Panc1 (cell line): ENCODE data around the gene LHPP. TPM values are rescaled to one million over a fixed set of nuclear protein-coding genes. Genes with fewer than 3 reads are reported as not detected.

Source experiments
- ATAC-seq: fragments of 200-7000 bp; cut with Tn5 transposase; 2 replicates; pipeline ENCODE4 v1.9.1; 2020; ENCODE audit warnings: mild to moderate bottlenecking, moderate library complexity
- BruUV-seq: library from RNA; stranded (reverse); fragments of 400-500 nt; replicated peaks from 2 replicates; lab custom pipeline; 2021; lab: Mats Ljungman, UMichigan
- CTCF ChIA-PET: fragments of 300-600 bp; sonication (Branson Sonifier 250); formaldehyde crosslinking; loops from one replicate; lab custom pipeline; 2022; ENCODE audit warnings: antibody characterized with exemption; lab: Charles Lee
- POLR2A ChIA-PET: fragments of 300-600 bp; sonication (Branson Sonifier 250); formaldehyde crosslinking; loops from one replicate; lab custom pipeline; 2022; ENCODE audit warnings: antibody characterized with exemption; lab: Charles Lee
- DNase-seq: peaks from one replicate; pipeline ENCODE4 v3.0.0-alpha.2; 2010; ENCODE audit warnings: low read depth, low spot score
- H3K27ac ChIP-seq: 2 replicates; pipeline ENCODE4 v1.5.1; 2011; ENCODE audit warnings: mild to moderate bottlenecking, low read length, inconsistent platforms
- H3K27me3 ChIP-seq: fragments of 200-500 bp; sonication (Bioruptor generic); 2 replicates; pipeline ENCODE4 v1.6.0; 2014; ENCODE audit warnings: low read length, inconsistent platforms; ENCODE audit not compliant: control insufficient read depth, insufficient read depth
- H3K36me3 ChIP-seq: fragments of 200-500 bp; sonication (Bioruptor generic); 2 replicates; pipeline ENCODE4 v1.5.1; 2014; ENCODE audit warnings: inconsistent platforms, mild to moderate bottlenecking, low read length, moderate library complexity; ENCODE audit not compliant: control insufficient read depth, insufficient read depth
- H3K4me1 ChIP-seq: 2 replicates; pipeline ENCODE4 v1.5.1; 2011; ENCODE audit warnings: inconsistent platforms, mild to moderate bottlenecking, low read length, moderate library complexity; ENCODE audit not compliant: control insufficient read depth, insufficient read depth
- H3K4me3 ChIP-seq, 2 experiments: 2 replicates each; pipeline ENCODE4 v1.5.1; 2011 to 2012; ENCODE audit warnings: low read depth in 2 of 2, low read length in 2 of 2, mild to moderate bottlenecking in 2 of 2, inconsistent platforms in 1 of 2, moderate library complexity in 1 of 2
- H3K9me3 ChIP-seq: fragments of 200-500 bp; sonication (Bioruptor generic); 2 replicates; pipeline ENCODE4 v1.5.1; 2014; ENCODE audit warnings: low read depth, mild to moderate bottlenecking, inconsistent platforms, low read length, moderate library complexity; ENCODE audit not compliant: control insufficient read depth, insufficient read depth
- POLR2AphosphoS5 ChIP-seq: IDR thresholded peaks from 2 replicates; pipeline ENCODE4 v1.6.1; 2012; ENCODE audit warnings: mild to moderate bottlenecking, low read depth, low read length, moderate library complexity
- REST ChIP-seq, 2 experiments: IDR thresholded peaks; 2 replicates each; pipeline ENCODE4 v1.6.1; 2011 to 2012; ENCODE audit warnings: low read depth in 2 of 2, control low read depth in 1 of 2, low read length in 1 of 2, mild to moderate bottlenecking in 1 of 2, moderate library complexity in 1 of 2; ENCODE audit not compliant: insufficient read depth in 1 of 2
- SIN3A ChIP-seq: IDR thresholded peaks from 2 replicates; pipeline ENCODE4 v1.6.1; 2012; ENCODE audit warnings: low read depth, mild to moderate bottlenecking, low read length, moderate library complexity, borderline replicate concordance; ENCODE audit not compliant: insufficient read depth
- TCF7L2 ChIP-seq: IDR thresholded peaks from 2 replicates; pipeline ENCODE4 v1.6.1; 2011; ENCODE audit warnings: mild to moderate bottlenecking, low read depth, low read length, inconsistent platforms
- in situ Hi-C: cut with HindIII; loops from 2 replicates; pipeline ENCODE4 v1.10.0; 2016; ENCODE audit warnings: low sequenced_read_pairs, low pct_unique_long_range_greater_than_20kb
- intact Hi-C: fragments of 100-400 bp; cut with micrococcal nuclease; formaldehyde crosslinking; loops from one replicate; pipeline ENCODE4 v1.10.0; 2022; ENCODE audit not compliant: unreplicated experiment
- total RNA-seq: library from RNA; stranded (reverse); gene quantifications from one replicate; pipeline ENCODE4 v1.2.1, GENCODE V29; 2021; ENCODE audit not compliant: unreplicated experiment
- TF ChIP-seq, protein P1 (sequence below): fragments of 450-650 bp; IDR thresholded peaks from 2 replicates; pipeline ENCODE4 v1.5.1; 2017; ENCODE audit warnings: mild to moderate bottlenecking

Gene LHPP
- total RNA-seq, 1 experiment from 2014 or later: 15.0 TPM

- no peaks in the 10 kb centered on the region for H3K27me3 ChIP-seq
- DNase-seq: no peak
- CTCF ChIA-PET: interaction anchor here (0.6 kb wide), 1 partner anchor 30 kb away, joined by 3 read pairs; no protein-coding TSS in a partner anchor
- POLR2A ChIA-PET: interaction anchor here (0.7 kb wide), 1 partner anchor 380 kb away, joined by 3 read pairs; no protein-coding TSS in a partner anchor
- no peaks in the 10 kb centered on the region for H3K9me3 ChIP-seq
- no peak overlapping the region for H3K27ac ChIP-seq
- no peak overlapping the region for H3K4me3 ChIP-seq
- intact Hi-C loops (no loop called here), in situ Hi-C loops (no loop called here)
- no peaks in the 10 kb centered on the region for H3K4me1 ChIP-seq
- no peaks in the 10 kb centered on the region for H3K36me3 ChIP-seq
- no peak for ATAC-seq
- BruUV-seq: no TSS peak
- TF ChIP-seq POLR2AphosphoS5 (no peak), REST (IDR thresholded peaks at IDR 0.05; ENCODE audit: insufficient read depth in 1 of 2, low read depth in 2 of 2, low read length in 1 of 2) (no peak), TCF7L2 (no peak), SIN3A (no peak)
- TF ChIP-seq, protein P1, sequence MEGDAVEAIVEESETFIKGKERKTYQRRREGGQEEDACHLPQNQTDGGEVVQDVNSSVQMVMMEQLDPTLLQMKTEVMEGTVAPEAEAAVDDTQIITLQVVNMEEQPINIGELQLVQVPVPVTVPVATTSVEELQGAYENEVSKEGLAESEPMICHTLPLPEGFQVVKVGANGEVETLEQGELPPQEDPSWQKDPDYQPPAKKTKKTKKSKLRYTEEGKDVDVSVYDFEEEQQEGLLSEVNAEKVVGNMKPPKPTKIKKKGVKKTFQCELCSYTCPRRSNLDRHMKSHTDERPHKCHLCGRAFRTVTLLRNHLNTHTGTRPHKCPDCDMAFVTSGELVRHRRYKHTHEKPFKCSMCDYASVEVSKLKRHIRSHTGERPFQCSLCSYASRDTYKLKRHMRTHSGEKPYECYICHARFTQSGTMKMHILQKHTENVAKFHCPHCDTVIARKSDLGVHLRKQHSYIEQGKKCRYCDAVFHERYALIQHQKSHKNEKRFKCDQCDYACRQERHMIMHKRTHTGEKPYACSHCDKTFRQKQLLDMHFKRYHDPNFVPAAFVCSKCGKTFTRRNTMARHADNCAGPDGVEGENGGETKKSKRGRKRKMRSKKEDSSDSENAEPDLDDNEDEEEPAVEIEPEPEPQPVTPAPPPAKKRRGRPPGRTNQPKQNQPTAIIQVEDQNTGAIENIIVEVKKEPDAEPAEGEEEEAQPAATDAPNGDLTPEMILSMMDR: no peak
These were observed 23.0 kb downstream of the LHPP start for GRCh38 chr10:124484661-124485060.

DNA sequence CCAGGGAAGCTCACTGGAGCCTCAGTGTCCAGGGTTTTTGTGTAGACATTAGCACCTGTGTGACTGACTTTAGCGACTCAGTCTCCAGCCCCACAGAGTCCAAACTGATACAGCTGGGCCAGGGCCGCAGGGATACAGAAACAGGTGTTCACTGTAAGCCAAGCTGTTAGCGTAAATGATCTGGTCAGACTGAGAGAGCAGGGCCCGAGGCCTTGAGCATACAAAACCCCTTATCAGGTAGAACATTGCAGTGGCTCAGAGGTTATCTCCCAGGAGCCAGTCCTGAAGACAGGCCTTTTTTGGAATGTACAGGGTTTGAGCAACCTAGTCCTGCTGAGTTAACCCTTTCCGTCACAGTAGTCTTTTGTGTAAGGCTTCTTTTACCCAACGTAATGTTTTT lies 25.0 kb downstream of the LHPP start:
- CTCF ChIA-PET: no interaction called here
- POLR2A ChIA-PET: no interaction called here
- in situ Hi-C loops: no loop called here
- intact Hi-C loops: no loop called here
- no peaks in the 10 kb centered on the region for H3K27me3 ChIP-seq
- H3K4me1 ChIP-seq: no peaks in the 10 kb centered on the region
- TF ChIP-seq POLR2AphosphoS5 (no peak), TCF7L2 (no peak), REST (IDR thresholded peaks at IDR 0.05; ENCODE audit: insufficient read depth in 1 of 2, low read depth in 2 of 2, low read length in 1 of 2) (no peak), SIN3A (no peak)
- TF ChIP-seq, protein P1: no peak
- H3K4me3 ChIP-seq: no peak overlapping the region
- no peak for ATAC-seq
- no peak overlapping the region for H3K27ac ChIP-seq
- H3K9me3 ChIP-seq: no peaks in the 10 kb centered on the region
- no peak for DNase-seq
- no peaks in the 10 kb centered on the region for H3K36me3 ChIP-seq
- no TSS peak for BruUV-seq
